ENCODE data around the gene RHBDD2.
"Not testable (repeated sequence)": the region's sequence is repeated elsewhere in the genome, so short reads cannot be mapped to it uniquely, and the experiment has no call there.

The RHBDD2 gene

DNA sequence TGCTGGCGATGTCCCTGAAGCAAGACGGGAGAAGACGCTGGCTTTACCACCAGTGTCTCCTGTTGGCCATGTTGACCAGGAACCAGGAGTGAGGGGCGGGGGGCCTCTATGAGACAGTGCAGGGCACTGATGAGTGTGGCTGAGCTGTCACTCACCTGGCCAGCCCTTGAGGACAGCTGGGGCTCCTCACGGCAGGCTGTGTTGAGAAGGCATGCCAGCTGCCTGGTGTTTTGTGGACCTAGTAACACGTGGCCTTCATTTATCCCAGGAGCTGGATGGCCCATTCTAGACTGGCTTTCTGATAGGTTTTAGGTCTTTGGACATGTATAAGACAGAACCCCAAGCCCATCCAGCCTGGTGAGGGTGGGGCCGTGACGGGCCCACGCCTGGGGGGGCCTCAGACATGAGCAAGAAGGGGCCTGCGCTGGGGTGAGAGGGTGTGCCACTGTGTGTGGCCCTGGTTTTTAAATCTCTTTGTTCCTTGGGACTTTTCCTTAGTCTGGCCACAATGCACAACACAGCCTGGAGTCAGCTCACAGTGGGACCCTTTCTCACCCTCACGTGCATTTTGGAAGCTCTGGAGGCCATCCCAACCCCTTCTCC is 10.5 kb downstream of the RHBDD2 start:
- DNase-seq (ENCODE audit: low read depth) = no peak

DNA sequence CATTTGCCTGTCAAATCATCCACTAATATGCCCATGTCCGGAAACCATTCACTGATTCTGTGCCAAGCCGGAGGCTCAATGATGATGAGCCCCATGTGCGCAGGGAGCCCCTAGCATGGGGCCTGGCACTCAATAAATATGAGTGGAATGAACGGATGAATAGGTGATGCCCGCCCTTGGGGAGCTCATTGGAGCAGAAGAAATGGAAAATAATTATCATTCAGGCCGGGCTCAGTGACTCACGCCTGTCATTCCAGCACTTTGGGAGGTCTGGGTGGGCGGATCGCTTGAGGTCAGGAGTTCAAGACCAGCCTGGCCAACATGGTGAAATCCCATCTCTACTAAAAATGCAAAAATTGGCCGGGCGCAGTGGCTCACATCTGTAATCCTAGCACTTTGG is 11.0 kb downstream of the RHBDD2 start:
- DNase-seq (ENCODE audit: low read depth) = no peak

- DNase-seq (ENCODE audit: low read depth) = not testable (repeated sequence)
Measured at GRCh38 chr7:75891237-75891636, 12.4 kb downstream of the RHBDD2 start.

DNA sequence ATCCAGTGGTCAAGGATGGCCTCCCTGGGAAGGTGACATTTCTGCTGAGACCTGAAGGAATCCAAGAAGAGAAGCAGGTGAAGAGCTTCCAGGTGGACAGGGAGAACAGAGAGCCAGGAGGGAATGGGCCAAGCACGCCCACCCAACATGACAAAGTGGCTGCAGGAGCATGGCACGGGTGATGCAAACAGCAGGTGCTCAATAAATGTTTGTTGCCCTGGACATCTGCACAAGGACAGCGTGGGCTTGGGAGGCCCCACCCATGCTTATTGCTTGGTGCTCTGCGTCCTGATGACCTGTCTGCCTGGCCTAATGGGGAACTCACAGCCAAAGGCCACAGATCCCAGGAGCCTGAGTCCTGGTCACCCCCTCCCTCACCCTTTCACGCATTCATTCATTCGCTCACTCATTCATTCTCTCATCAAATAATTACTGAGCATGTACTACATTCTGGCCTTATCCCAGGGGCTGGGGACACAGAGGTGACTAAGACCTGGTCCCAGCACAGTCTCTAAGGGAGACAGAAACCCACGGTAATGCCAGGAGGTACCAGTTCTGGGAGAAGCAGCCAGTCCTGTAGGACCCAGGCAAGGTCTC is 13.1 kb downstream of the RHBDD2 start:
- no peak for DNase-seq (ENCODE audit: low read depth)

GRCh38 chr7:75892634-75893272 is 13.9 kb downstream of the RHBDD2 start:
- no peak for DNase-seq (ENCODE audit: low read depth)

DNA sequence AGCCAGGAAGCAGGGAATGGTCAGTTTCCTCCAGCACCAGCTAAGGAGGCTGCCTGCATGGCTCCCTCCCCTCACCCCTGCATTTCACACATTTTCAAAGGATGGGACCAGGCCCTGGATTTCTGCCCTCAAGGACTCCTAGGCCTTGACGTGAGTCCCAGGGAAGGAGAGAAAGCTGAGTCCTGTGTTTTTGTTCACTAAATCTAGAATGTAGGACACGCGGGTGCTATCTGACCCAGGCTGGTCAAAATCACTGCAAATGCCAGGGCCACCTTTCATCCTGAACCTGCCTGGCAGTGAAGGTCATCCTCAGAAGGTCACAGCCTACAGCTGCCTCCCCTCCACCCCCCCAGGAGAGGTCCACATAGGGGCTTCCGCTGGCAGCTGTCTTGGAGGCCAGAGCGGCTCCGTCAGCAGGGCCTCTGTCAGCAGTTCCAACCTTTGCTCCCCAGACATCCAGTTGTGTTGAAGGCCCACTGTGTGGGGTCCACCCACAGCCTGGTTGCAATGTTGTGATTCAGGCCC is 18.0 kb downstream of the RHBDD2 start:
- DNase-seq (ENCODE audit: low read depth) = no peak

GRCh38 chr7:75900617-75901315 is 21.9 kb downstream of the RHBDD2 start:
- DNase-seq (ENCODE audit: low read depth) = no peak

DNA sequence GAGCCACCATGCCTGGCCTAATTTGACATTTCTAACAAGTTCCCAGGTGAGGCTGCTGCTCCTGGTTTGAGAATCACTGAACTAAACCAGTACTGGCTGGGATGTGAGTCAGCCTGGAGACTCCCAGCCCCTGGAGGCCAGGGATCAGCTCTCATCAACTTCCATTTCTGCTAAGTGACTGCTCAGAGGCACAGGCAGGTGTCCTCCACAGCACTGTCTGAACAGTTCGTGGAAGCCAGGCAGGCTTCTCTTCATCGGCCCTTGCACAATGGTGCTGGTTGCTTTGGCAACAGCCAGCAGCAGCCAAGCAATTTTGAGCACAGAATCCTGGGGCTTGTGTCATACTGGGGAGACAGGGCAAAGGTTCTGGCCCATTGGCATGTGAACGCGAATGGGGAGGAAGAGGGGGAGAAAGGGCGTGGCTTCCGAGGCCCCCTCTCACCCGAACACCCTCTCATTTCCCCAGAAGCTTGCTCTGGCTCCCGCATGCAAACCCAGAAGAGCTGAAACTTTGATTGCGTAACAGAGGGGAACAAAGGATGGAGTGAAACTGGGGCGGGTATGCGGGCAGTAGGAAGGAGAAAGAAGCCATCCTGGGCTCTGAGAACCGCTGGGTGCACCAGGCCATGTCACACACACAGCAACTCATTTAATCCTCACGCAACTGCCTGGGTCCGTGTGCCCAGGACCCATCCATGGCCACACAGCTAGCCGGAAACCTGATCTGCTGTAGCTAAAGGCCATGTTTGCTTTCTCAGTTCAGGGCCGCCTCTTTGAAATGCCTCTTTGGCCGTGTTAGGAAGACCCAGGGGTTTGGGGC is 27.2 kb downstream of the RHBDD2 start:
- DNase-seq (ENCODE audit: low read depth) = no peak

GRCh38 chr7:75906991-75907667 is 28.3 kb downstream of the RHBDD2 start:
- no peak for DNase-seq (ENCODE audit: low read depth)

DNA sequence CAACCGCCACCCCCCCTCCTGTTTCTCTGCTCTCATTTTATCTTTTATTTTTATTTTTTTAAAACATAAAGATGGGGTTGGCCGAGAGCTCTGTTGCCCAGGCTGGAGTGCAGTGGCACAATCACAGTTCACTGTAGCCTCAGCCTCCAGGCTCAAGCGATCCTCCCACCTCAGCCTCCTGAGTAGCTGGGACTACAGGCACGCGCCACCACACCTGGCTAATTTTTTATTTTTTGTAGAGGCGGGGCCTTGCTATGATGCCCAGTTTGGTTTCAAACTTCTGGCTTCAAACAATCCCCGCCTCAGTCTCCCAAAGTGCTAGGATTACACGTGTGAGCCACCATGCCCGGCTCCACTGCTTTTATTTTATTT is 28.8 kb downstream of the RHBDD2 start:
- DNase-seq (ENCODE audit: low read depth) = not testable (repeated sequence)

- DNase-seq (ENCODE audit: low read depth) = no peak
Measured at GRCh38 chr7:75909521-75910132, 30.8 kb downstream of the RHBDD2 start.

DNA sequence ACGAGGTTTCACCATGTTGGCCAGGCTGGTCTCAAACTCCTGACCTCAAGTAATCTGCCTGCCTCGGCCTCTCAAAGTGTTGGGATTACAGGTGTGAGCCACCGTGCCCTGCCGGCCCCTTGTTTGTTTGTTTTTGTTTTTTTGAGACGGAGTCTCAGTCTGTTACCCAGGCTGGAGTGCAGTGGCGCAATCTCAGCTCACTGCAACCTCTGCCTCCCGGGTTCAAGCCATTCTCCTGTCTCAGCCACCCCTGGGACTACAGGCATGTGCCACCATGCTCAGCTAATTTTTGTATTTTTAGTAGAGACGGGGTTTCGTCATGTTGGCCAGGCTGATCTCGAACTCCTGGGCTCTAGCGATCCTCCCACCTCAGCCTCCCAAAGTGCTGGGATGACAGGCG is 32.4 kb downstream of the RHBDD2 start:
- DNase-seq (ENCODE audit: low read depth) = not testable (repeated sequence)

DNA sequence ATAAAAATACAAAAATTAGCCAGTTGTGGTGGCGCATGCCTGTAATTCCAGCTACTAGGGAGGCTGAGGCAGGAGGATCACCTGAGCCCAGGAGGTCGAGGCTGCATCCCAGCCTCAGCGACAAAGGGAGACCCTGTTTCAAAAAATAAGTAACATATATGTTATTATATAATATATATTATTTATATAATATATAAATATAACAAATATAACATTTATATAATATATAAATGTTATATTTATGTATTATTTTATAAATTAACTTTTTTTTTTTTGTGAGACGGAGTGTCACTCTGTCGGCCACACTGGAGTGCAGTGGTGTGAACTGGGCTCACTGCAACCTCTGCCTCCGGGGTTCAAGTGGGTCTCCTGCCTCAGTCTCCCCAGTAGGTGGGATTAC is 34.6 kb downstream of the RHBDD2 start:
- DNase-seq (ENCODE audit: low read depth) = no peak

DNA sequence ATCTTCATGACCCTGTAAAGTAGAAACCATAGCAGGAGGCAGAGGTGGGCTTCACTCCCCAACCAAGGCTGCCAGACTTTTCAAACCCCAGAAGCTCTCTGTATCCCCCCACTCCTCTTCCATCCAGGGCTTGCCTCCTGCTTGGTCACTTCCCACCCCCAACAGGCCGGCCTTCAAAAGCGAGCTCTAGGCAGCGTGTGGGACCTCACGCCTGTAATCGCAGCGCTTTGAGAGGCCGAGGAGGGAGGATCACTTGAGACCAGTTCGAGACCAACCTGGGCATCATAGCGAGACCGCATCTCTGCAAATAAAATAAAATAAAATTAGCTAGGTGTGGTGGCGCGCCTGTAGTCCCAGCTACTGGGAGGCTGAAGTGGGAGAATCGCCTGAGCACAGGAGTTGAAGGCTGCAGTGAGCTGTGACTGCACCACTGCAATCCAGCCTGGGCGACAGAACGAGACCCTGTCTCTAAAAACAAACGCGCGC is 35.4 kb downstream of the RHBDD2 start:
- DNase-seq (ENCODE audit: low read depth) = no peak

- peak; percentile 98 for DNase-seq (ENCODE audit: low read depth)
Measured at GRCh38 chr7:75914655-75915415, 36.0 kb downstream of the RHBDD2 start, which contains the start of gene POR. TSS of gene POR (plus strand) at chr7:75915155. CDS start at chr7:75954002, 38,847 bp downstream.

DNA sequence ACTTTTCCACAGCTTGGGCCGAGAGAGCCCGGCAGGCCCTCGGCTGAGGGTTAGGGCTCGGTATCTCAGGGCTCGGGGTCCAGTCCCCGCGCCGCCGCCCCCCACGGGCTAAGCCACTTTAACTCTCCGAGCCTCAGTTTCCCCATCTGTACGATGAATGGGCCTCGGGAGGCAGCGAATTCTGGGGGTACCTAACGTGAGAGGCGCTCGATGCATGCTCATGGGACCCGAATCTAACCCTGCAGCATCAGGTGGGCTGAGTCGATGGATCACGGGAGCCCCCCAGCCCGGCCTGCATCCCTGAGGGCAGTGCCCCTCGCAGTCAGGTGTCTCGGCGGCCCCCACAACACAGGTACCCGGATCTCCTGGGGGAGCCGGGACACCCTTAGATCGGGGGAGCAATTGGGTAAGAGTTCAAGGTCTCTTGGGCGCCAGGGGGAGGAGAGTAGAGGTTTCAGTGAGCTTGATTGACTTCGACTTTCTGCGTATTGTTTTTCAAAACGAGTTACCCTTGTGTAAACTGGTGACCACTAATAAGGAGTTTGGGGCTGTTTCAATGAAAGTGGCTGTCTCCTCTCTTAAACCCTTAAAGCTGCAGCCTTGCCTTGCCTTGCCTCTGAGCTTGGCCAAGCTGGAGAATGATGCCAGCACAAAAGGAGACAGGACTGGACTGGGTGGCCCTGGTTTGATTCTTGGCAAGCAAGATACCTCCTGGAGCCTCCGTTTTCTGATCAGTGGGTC is 36.8 kb downstream of the RHBDD2 start:
- no peak for DNase-seq (ENCODE audit: low read depth)

DNA sequence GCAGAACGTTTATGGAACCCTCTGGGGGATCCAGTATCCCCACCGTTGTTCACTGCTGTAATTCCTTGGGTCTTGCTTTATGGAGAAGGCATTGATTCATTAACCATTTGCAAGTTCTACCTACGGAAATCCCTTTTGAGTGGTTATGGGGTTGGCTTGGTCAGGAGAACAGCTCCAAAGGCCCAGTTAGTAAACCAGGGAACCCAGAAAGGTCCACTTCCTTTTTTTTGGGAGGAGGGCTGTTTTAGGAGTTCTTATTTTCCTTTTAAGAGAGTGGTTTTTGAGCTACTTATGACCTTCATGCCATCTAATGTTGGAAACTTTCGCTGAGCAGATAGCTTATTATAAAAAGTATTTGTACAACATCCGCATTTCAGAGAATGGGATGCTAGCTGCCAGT is 37.4 kb downstream of the RHBDD2 start:
- no peak for DNase-seq (ENCODE audit: low read depth)

DNA sequence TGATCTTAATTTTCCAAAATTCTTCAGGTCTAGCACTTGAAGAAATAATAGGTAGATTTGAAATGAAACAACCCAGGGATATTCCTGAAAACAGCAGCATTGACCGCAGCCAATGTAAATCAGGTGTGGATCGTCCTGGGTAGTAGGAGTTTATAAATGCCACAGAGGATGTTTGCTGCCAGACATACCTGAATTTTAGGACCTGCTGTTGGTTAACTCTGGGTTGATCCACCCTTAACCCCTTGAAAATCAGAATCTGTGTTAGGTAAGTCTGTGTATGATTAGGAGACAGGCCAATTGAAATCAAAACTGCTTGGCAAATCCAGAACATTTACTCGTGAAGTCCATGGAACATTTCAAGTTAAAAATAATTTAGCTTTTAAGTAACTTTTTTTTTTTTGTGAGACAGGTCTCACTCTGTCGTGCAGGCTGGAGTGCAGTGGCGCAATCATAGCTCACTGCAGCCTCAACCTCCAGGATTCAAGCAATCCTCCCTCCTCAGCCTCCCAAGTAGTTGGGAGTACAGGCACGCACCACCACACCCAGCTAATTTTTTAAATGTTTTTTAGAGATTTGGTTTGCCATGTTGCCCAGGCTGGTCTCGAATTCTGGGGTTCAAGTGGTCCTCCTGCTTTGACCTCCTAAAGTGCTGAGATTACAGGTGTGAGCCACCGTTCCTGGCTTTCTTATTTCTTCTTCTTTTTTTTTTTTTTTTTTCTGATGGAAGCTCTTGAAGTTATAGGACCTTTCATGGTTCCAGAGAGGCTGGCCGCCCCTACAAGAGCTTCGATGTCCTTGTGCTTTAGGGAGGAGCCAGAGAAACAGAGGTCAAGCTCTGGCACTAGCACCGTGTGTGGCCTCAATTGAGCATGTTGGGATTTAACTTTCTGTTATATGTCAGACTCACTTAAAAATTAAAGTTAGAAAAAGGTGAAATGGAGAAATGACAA is 38.1 kb downstream of the RHBDD2 start:
- no peak for DNase-seq (ENCODE audit: low read depth)
